GM21619 (cell line): ENCODE data around the gene CACNA1C.

Experiments used
- ATAC-seq: cut with Tn5 transposase; IDR thresholded peaks from one replicate; pipeline ENCODE4 v1.9.1; 2021; ENCODE audit not compliant: unreplicated experiment

Gene CACNA1C

GRCh38 chr12:2273288-2273687, 220.5 kb downstream of the CACNA1C start:
- no peak for ATAC-seq

- ATAC-seq = no peak
These were observed 221.0 kb downstream of the CACNA1C start for GRCh38 chr12:2273751-2274150.

DNA sequence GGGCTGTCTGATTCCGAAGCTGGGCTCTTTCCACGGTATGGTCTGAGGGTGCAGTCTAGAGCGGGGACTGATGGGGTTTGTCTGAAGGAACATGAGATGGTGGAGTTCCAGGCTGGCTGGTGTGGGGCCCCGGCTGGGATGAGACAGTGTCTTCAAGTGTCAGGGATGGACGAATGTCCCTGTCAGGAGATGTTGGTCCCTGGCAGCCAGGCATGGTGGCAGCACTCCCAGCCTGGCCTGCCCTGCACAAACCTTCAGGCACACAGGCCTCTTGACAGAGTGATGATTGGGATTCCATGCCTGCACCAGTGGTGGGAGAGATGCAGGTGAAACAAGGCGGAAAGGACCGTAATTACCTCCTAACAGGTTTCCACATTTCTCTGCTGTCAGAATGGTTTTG, 221.9 kb downstream of the CACNA1C start:
- no peak for ATAC-seq

- no peak for ATAC-seq
These were observed 223.7 kb downstream of the CACNA1C start for GRCh38 chr12:2276288-2277033.

DNA sequence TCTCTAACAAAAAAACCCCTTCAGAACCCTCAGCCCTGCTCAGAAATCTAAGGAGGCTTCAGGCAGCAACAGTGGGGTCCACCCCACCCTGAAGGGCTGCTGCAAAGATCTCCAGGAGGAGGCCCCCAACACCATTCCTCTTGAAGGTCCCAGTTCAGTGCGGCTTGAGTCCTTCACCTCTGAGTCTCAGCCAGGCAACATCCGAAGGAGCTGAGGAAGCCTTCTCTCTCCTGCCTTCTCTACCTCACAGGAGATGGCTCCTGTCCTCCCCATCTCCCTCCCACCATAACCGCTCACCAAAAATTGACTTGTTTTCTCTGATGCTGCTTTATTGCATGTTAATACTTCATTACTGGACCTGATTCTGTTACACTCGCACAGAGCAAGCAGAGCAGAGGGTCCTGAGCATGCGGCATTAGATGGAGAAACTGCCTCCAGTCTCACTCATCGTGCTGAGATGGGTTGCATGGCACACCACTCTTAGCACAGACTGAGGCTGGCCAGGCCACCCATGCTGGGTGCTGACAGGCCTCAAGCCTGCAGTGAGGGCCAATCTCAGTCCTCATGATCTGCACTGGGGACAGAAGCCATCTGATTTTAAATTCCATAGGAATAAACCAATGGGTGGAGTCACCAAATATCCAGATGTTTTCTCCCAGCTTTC, 224.8 kb downstream of the CACNA1C start:
- no peak for ATAC-seq

DNA sequence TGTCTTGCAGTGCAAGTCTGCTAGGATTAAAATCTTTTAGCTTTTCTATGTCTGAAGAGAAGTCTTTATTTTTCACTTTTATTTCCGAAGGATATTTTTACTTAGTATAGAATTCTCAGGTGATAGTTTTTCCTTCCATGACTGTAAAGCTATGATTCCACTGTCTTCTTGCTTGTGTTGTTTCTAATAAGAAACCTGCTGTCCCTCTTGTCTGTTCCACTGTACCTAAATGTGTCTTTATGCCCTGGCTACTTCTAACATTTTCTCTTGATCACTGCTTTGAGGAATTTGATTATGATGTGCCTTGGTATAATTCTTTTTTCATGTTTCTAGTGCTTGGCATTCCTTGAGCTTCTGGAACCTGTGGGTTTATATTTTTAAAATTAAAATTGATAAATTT, 228.7 kb downstream of the CACNA1C start:
- no peak for ATAC-seq

DNA sequence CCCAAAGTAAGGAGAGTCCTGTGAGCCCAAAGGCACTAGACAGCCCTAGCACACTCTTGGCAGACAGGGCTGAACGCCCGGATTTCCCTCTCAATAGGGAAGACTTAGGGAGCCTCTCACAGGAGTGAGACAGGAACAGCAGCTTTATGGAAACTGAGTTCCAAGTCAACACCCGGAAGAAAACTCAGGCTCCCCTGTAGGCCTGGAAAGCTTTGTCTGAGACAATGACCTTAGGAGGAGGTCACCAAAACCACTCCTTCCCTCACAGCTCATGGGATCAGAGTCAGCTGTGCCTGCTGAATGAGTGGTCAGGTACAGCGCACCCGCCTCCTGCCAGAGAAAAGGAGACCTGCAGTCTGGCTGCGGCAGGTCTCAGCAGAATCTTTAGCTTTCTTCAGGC, 229.5 kb downstream of the CACNA1C start:
- no peak for ATAC-seq

- ATAC-seq = no peak
These were observed 230.7 kb downstream of the CACNA1C start for GRCh38 chr12:2283480-2283879.

- ATAC-seq = no peak
These were observed 231.1 kb downstream of the CACNA1C start for GRCh38 chr12:2283916-2284315.

DNA sequence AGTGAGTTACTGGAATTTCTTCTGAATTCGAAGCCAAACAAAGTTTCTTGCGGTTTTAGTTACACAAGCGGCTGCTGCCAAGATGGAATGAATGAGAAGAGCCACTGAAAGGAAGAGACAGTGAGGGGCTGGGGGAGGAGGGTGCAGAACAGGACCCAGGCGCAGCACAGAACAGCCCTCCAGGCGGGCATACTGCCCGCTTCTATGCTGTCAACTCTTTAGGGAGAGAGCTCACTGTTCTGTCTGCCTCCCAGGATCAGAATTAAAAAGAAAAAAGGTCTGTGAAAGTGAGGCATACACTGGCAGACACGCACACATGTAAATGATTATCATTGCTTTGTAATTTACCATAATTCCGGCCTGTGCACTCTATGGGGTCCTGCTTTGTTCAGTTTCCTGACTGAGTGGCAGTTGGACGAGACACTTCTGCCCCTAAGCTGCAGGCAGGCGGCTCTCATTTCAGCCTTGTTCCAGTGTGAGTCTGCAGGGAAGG, 231.6 kb downstream of the CACNA1C start:
- ATAC-seq = no peak

- no peak for ATAC-seq
These were observed 232.1 kb downstream of the CACNA1C start for GRCh38 chr12:2284857-2285256.

- ATAC-seq = no peak
These were observed 232.7 kb downstream of the CACNA1C start for GRCh38 chr12:2285462-2285861.

DNA sequence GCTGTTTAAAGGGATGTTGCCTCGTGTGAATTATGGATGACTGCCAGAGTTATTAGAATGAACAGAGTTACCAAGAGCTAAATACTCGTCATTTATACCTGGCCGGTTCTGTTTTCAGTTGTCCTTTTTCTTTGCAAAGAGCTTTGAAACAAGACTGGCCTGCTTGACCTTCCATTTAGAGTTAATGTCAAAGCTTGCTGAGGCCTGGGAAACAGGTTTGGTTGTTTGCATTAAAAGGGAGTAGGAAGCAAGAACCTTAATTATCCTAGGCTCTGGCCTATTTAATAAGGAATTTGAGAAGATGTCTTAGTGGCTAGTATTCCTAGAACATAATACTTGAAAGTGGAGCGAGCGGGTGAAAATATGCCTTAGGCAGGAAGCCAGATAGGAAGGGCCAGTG, 233.3 kb downstream of the CACNA1C start:
- ATAC-seq = no peak

GRCh38 chr12:2286461-2287131, 233.8 kb downstream of the CACNA1C start:
- ATAC-seq = no peak

- ATAC-seq = no peak
These were observed 234.4 kb downstream of the CACNA1C start for GRCh38 chr12:2287151-2287550.

GRCh38 chr12:2287589-2287988, 234.8 kb downstream of the CACNA1C start:
- ATAC-seq = no peak

DNA sequence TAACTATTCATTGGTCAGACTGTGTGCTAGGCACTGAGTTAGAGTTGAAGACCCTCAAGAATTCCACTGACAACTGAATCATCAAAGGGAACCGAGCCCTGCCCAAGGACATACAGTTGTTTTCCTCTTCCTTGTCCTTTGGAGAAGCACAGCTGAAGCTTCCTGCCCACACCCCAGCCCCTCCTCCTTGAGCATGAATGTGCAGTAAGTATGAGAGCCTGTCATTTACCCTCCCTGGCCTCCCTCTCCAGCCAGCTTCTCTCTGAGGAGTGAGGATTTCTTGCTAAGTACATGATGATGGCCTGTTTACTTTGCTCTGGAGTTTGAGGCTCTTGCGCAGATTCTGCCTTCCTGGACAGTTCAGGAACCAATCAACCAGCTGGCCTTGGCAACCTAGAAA, 235.2 kb downstream of the CACNA1C start:
- no peak for ATAC-seq

DNA sequence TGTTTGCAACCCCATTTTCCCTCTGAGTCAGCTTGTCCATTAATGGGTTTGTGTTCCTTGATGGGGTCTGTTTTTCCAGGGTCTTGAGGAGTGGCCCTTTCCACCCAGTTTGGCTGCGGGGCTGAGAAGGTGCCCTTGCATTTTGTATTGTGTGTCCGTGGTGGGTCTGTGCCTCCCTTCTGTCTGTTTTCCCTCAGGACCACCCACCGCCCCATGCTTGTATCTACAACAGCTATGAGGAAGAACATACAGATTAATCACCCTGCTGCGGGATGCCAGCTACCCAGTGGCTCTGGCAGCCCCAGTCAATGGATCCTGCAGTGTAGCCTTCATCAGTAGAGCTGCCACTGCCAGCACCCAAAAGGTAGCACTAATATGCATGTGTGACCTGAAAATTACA, 235.7 kb downstream of the CACNA1C start:
- ATAC-seq = no peak

- no peak for ATAC-seq
These were observed 236.1 kb downstream of the CACNA1C start for GRCh38 chr12:2288875-2289274.

GRCh38 chr12:2289525-2289924, 236.7 kb downstream of the CACNA1C start:
- no peak for ATAC-seq

GRCh38 chr12:2290091-2290490, 237.3 kb downstream of the CACNA1C start:
- ATAC-seq = no peak

- ATAC-seq = no peak
These were observed 237.8 kb downstream of the CACNA1C start for GRCh38 chr12:2290516-2291065.
